Caco-2 (cell line): ENCODE data around the gene MAN1C1. TPM values are rescaled to one million over a fixed set of nuclear protein-coding genes. Genes with fewer than 3 reads are reported as not detected.

ENCODE experiments used
- Bru-seq: library from RNA; stranded (reverse); fragments of 400-500 nt; gene quantifications from one replicate; lab custom pipeline; 2021; lab: Mats Ljungman, UMichigan
- BruChase-seq, 2 experiments: library from RNA; stranded (reverse); fragments of 400-500 nt; gene quantifications; one replicate each; lab custom pipeline; 2021; lab: Mats Ljungman, UMichigan
- BruUV-seq: library from RNA; stranded (reverse); fragments of 400-500 nt; replicated peaks from 2 replicates; lab custom pipeline; 2021; lab: Mats Ljungman, UMichigan
- CTCF ChIA-PET: fragments of 300-600 bp; sonication (Branson Sonifier 250); formaldehyde crosslinking; loops from one replicate; lab custom pipeline; 2022; ENCODE audit warnings: antibody characterized with exemption; lab: Charles Lee
- POLR2A ChIA-PET: fragments of 300-600 bp; sonication (Branson Sonifier 250); formaldehyde crosslinking; loops from one replicate; lab custom pipeline; 2022; ENCODE audit warnings: antibody characterized with exemption; lab: Charles Lee
- DNase-seq, 2 experiments: peaks; one replicate each; pipeline versions ENCODE4 v3.0.0 to v3.0.0-alpha.2; 2020 to 2022
- H3K27me3 ChIP-seq: replicated peaks from 2 replicates; pipeline ENCODE4 v1.6.0; 2011; ENCODE audit warnings: low read length; ENCODE audit not compliant: control insufficient read depth, insufficient read depth
- H3K36me3 ChIP-seq: 2 replicates; pipeline ENCODE4 v1.5.1; 2011; ENCODE audit warnings: low read length; ENCODE audit not compliant: control insufficient read depth, insufficient read depth
- H3K4me1 ChIP-seq: fragments of 250-450 bp; sonication (Bioruptor Pico); 2 replicates; pipeline ENCODE4 v1.5.1; 2020; ENCODE audit warnings: mild to moderate bottlenecking
- H3K4me3 ChIP-seq: 2 replicates; pipeline ENCODE4 v1.5.1; 2011; ENCODE audit warnings: low read depth, mild to moderate bottlenecking, control low read depth, low read length
- H3K9me3 ChIP-seq: fragments of 250-450 bp; sonication (Bioruptor Pico); 2 replicates; pipeline ENCODE4 v1.5.1; 2020; ENCODE audit warnings: mild to moderate bottlenecking, moderate library complexity
- H3K27ac Mint-ChIP-seq: one replicate; pipeline ENCODE4 v1.8.0; 2022; ENCODE audit warnings: mixed read lengths; ENCODE audit not compliant: unreplicated experiment
- H3K27me3 Mint-ChIP-seq: one replicate; pipeline ENCODE4 v1.8.0; 2022; ENCODE audit warnings: mixed read lengths; ENCODE audit not compliant: insufficient read depth, unreplicated experiment
- H3K36me3 Mint-ChIP-seq: one replicate; pipeline ENCODE4 v1.8.0; 2022; ENCODE audit warnings: mild to moderate bottlenecking, mixed read lengths; ENCODE audit not compliant: insufficient read depth, unreplicated experiment
- H3K4me1 Mint-ChIP-seq: one replicate; pipeline ENCODE4 v1.8.0; 2022; ENCODE audit warnings: low read depth, mixed read lengths; ENCODE audit not compliant: unreplicated experiment
- H3K4me3 Mint-ChIP-seq: one replicate; pipeline ENCODE4 v1.8.0; 2022; ENCODE audit warnings: mild to moderate bottlenecking, moderate library complexity, mixed read lengths; ENCODE audit not compliant: unreplicated experiment
- H3K9me3 Mint-ChIP-seq: one replicate; pipeline ENCODE4 v1.8.0; 2022; ENCODE audit warnings: mixed read lengths; ENCODE audit not compliant: unreplicated experiment
- CTCF ChIP-seq, 2 experiments: fragments of 200-600 bp in 1 of 2; IDR thresholded peaks; 1 replicate in 1 of 2; 2 replicates in 1 of 2; pipeline versions ENCODE4 v1.5.1 to v1.8.0; 2011 to 2022; ENCODE audit warnings: antibody characterized with exemption in 1 of 2, control low read depth in 1 of 2, inconsistent platforms in 1 of 2, low read depth in 1 of 2, low read length in 1 of 2, mild to moderate bottlenecking in 1 of 2, moderate library complexity in 1 of 2; ENCODE audit not compliant: insufficient read depth in 1 of 2, severe bottlenecking in 1 of 2, unreplicated experiment in 1 of 2
- intact Hi-C: fragments of 100-400 bp; cut with micrococcal nuclease; formaldehyde crosslinking; loops from one replicate; pipeline ENCODE4 v1.10.0; 2022; ENCODE audit not compliant: unreplicated experiment
- long read RNA-seq: library from polyadenylated mRNA; stranded (forward); transcript quantifications from one replicate; pipeline ENCODE4 v2.0.0, GENCODE V29; 2022
- total RNA-seq: library from RNA; stranded (reverse); gene quantifications from 2 replicates; pipeline ENCODE4 v1.2.3, GENCODE V29; 2022

Gene MAN1C1
- total RNA-seq (2.7 and 3.5 TPM in 2 replicates), Bru-seq, nascent RNA (percentile 42 among the genes with signal in this experiment), BruChase-seq, experiment 1, labeled RNA remaining after a 2-hour chase (percentile 43 among the genes with signal in this experiment), BruChase-seq, experiment 2, labeled RNA remaining after a 6-hour chase (percentile 40 among the genes with signal in this experiment)
- long read RNA-seq, full-length matches to known transcripts = 6 of 6 reads
- long read RNA-seq, partial matches to known transcripts = 0 of 6 reads
- long read RNA-seq, other reads (novel, unspliced or antisense) = 0 of 6 reads

GRCh38 chr1:25616095-25616986 lies at the start of gene MAN1C1:
TSS of gene MAN1C1 (plus strand) at chr1:25616791. CDS start at chr1:25617798, 1,007 bp downstream.
- Mint-ChIP-seq H3K4me1 (peaks cover 14% of the 10 kb centered on the region), H3K27ac (no peak within 1 kb of the TSS), H3K36me3 (peaks cover 5% of the 10 kb centered on the region), H3K27me3 (peaks cover 3% of the 10 kb centered on the region), H3K4me3 (peak within 1 kb of the TSS; percentile 66), H3K9me3 (no peaks in the 10 kb centered on the region)
- Histone ChIP-seq H3K9me3 (no peaks in the 10 kb centered on the region), H3K36me3 (no peaks in the 10 kb centered on the region), H3K4me1 (peaks cover 4% of the 10 kb centered on the region; the same call in 1 of the 2 replicates), H3K27me3 (0 out of 2 replicates have a peak, but pooled peaks cover 1% of the 10 kb centered on the region), H3K4me3 (peak within 1 kb of the TSS; percentile 60)
- ChIA-PET POLR2A (interaction anchor here (0.6 kb wide), 2 partner anchors 44 to 149 kb away, joined by 3 to 6 read pairs; no protein-coding TSS in a partner anchor), CTCF (interaction anchor here (0.5 to 1.0 kb wide), 3 partner anchors 90 to 232 kb away, joined by 3 to 7 read pairs (median 3); no protein-coding TSS in a partner anchor)
- peak in 1 of 2 experiments; percentile 50 for TF ChIP-seq CTCF (IDR thresholded peaks at IDR 0.05; ENCODE audit: insufficient read depth in 1 of 2, low read depth in 1 of 2, low read length in 1 of 2, severe bottlenecking in 1 of 2, unreplicated experiment in 1 of 2)
- no TSS peak for BruUV-seq
- intact Hi-C loops = no loop called here
- peak; percentile 77 to 90 for DNase-seq

GRCh38 chr1:25567710-25568089 lies 48.9 kb upstream of the MAN1C1 start:
- H3K9me3 Mint-ChIP-seq = no peaks in the 10 kb centered on the region
- BruUV-seq = no TSS peak
- H3K36me3 ChIP-seq = no peaks in the 10 kb centered on the region; the same call in 1 of the 2 replicates
- H3K4me1 Mint-ChIP-seq = peaks cover 9% of the 10 kb centered on the region
- H3K4me1 ChIP-seq = peaks cover 14% of the 10 kb centered on the region
- TF ChIP-seq CTCF (IDR thresholded peaks at IDR 0.05; ENCODE audit: insufficient read depth in 1 of 2, low read depth in 1 of 2, low read length in 1 of 2, severe bottlenecking in 1 of 2, unreplicated experiment in 1 of 2) = no peak
- CTCF ChIA-PET = interaction anchor here (0.9 kb wide), 1 partner anchor 13 kb away, joined by 3 read pairs; no protein-coding TSS in a partner anchor
- no peak for DNase-seq
- H3K4me3 Mint-ChIP-seq = no peak overlapping the region
- POLR2A ChIA-PET = no interaction called here
- no peak overlapping the region for H3K27ac Mint-ChIP-seq
- intact Hi-C loops = no loop called here
- no peaks in the 10 kb centered on the region for H3K27me3 Mint-ChIP-seq
- peaks cover 7% of the 10 kb centered on the region for H3K36me3 Mint-ChIP-seq
- no peaks in the 10 kb centered on the region for H3K9me3 ChIP-seq
- no peak overlapping the region for H3K4me3 ChIP-seq
- H3K27me3 ChIP-seq = no peaks in the 10 kb centered on the region
